ENCODE data around the gene LMNA.

DNA sequence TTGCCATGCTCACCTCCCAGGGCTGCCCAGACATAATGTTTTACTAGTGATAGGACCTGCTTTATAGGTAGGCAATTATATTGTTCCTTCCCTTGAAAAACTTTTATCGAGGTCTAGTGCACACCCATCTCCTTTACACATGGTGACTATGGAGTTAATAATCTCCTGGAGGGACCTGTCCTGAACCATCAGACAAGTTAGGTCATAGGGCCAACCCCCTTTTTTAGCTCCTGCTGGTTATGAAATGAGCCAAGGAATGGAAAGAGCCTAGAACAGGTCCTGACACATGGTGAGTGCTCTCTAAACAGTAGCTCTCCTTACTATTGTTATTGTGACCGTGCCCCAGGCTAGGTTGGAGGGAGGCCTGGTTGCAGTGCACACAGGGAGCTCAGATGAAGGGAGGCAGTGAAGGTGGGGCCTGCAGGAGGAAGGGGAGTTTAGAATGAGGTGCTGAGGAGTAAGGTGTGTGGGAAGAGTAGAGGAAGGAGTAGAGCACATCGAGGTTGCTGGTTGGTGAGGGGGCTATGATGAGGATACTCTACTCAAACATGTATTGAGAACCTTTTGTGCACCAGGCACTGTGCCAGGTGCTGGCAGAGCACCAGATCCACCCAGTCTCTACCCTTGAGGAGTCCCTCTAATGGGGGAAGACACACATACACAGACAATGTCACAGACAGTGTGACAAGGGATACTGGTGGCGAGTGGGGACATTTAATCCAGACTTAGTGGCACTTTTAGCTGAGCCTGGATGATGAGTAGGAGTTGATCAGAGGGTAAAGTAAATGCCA, 14.1 kb upstream of the LMNA start:
- TF ChIP-seq EZH2 (IDR thresholded peaks at IDR 0.05; ENCODE audit: insufficient read depth, poor library complexity, severe bottlenecking) (no peak), EZH2phosphoT487 (IDR thresholded peaks at IDR 0.05; ENCODE audit: insufficient read depth, low read depth) (no peak)

Measured in GM23248 (cell line).